SK-N-SH treated with all-trans-retinoic acid at 6 μM for 48 hours (cell line): ENCODE measurements around the gene RAC2.
A peak's percentile ranks its signal among the peaks of the same experiment; 100 is the strongest.

Experiments used
- ATAC-seq: fragments of 200-7000 bp; cut with Tn5 transposase; 3 replicates; pipeline ENCODE4 v1.9.1; 2020; ENCODE audit warnings: mild to moderate bottlenecking, moderate library complexity
- ESRRG ChIP-seq: fragments of 250-450 bp; sonication (Bioruptor Pico); IDR thresholded peaks from 2 replicates; pipeline ENCODE4 v1.6.1; 2021; ENCODE audit warnings: mild to moderate bottlenecking
- GLIS3 ChIP-seq: fragments of 250-450 bp; sonication (Bioruptor Pico); IDR thresholded peaks from 2 replicates; pipeline ENCODE4 v1.5.0; 2020; ENCODE audit warnings: mild to moderate bottlenecking, moderate library complexity
- OSR1 ChIP-seq: fragments of 250-450 bp; sonication (Bioruptor Pico); IDR thresholded peaks from 2 replicates; pipeline ENCODE4 v1.8.0; 2022; ENCODE audit warnings: moderate library complexity, mild to moderate bottlenecking, inconsistent platforms
- PPARA ChIP-seq: fragments of 250-450 bp; sonication (Bioruptor Pico); IDR thresholded peaks from 2 replicates; pipeline ENCODE4 v1.5.0; 2020; ENCODE audit warnings: mild to moderate bottlenecking, borderline replicate concordance
- SNAI2 ChIP-seq: fragments of 250-450 bp; sonication (Bioruptor Pico); IDR thresholded peaks from 2 replicates; pipeline ENCODE4 v1.5.0; 2020; ENCODE audit warnings: mild to moderate bottlenecking, moderate library complexity
- TOX ChIP-seq: fragments of 250-450 bp; sonication (Bioruptor Pico); IDR thresholded peaks from 2 replicates; pipeline ENCODE4 v1.8.0; 2021; ENCODE audit warnings: mild to moderate bottlenecking, moderate library complexity, borderline replicate concordance
- ZNF565 ChIP-seq: fragments of 450-650 bp; formaldehyde crosslinking; conservative IDR thresholded peaks from 2 replicates; pipeline ENCODE4 v1.5.0; 2020; ENCODE audit warnings: low read depth, mild to moderate bottlenecking, moderate library complexity
- ZNF70 ChIP-seq: fragments of 450-650 bp; formaldehyde crosslinking; IDR thresholded peaks from 2 replicates; pipeline ENCODE4 v1.5.0; 2020; ENCODE audit warnings: mild to moderate bottlenecking, moderate library complexity
- ZNF8 ChIP-seq: fragments of 450-650 bp; formaldehyde crosslinking; IDR thresholded peaks from 2 replicates; pipeline ENCODE4 v1.5.0; 2020; ENCODE audit warnings: mild to moderate bottlenecking, moderate library complexity
- TF ChIP-seq, protein P1 (sequence below): fragments of 250-450 bp; sonication (Bioruptor Pico); IDR thresholded peaks from 2 replicates; pipeline ENCODE4 v1.8.0; 2020; ENCODE audit warnings: mild to moderate bottlenecking, moderate library complexity, borderline replicate concordance
- TF ChIP-seq, protein P2 (sequence below): fragments of 250-450 bp; sonication (Bioruptor Pico); IDR thresholded peaks from 2 replicates; pipeline ENCODE4 v1.5.0; 2020; ENCODE audit warnings: mild to moderate bottlenecking, moderate library complexity

RAC2 gene

DNA sequence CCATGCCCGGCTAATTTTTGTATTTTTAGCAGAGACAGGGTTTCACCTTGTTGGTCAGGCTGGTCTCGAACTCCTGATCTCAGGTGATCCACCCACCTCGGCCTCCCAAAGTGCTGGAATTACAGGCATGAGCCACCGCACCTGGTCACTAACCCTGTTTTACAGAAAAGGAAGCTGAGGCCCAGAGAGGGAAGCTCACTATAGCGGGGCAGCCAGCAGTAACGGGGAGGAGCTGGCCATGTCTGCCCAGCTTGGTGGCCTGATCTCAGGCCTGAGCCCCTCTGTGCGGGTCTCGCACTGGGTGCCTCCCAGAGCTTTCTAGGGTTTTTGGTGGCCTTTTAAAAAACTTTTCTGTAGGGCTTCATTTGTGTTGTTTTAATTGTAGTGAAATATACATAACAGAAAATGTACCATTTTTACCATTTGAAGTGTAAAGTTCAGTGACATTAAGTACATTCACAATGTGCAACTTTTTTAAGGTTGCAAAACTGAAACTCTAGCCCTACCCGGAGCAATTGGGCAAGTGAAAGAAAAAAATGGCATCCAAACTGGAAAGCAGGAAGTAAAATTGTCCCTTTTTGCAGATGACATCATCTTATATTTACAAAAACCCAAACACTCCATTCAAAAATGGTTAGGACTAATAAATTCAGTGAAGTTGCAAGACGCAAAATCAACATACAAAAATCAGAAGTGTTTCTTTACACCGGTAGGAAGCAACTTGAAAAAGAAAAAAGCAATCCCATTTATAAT, 23.8 kb upstream of the RAC2 start:
- no peak for TF ChIP-seq SNAI2 (CRISPR knock-in tag)
- TF ChIP-seq, protein P1, sequence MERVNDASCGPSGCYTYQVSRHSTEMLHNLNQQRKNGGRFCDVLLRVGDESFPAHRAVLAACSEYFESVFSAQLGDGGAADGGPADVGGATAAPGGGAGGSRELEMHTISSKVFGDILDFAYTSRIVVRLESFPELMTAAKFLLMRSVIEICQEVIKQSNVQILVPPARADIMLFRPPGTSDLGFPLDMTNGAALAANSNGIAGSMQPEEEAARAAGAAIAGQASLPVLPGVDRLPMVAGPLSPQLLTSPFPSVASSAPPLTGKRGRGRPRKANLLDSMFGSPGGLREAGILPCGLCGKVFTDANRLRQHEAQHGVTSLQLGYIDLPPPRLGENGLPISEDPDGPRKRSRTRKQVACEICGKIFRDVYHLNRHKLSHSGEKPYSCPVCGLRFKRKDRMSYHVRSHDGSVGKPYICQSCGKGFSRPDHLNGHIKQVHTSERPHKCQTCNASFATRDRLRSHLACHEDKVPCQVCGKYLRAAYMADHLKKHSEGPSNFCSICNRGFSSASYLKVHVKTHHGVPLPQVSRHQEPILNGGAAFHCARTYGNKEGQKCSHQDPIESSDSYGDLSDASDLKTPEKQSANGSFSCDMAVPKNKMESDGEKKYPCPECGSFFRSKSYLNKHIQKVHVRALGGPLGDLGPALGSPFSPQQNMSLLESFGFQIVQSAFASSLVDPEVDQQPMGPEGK: no peak
- TF ChIP-seq ZNF8: no peak
- TF ChIP-seq ESRRG (CRISPR knock-in tag): no peak
- no peak for TF ChIP-seq TOX (CRISPR knock-in tag)
- TF ChIP-seq, all 23 proteins: peak for 0
- no peak for ATAC-seq

- peak; percentile 94 for ATAC-seq
- TF ChIP-seq, protein P1: no peak
- TF ChIP-seq, protein P2, sequence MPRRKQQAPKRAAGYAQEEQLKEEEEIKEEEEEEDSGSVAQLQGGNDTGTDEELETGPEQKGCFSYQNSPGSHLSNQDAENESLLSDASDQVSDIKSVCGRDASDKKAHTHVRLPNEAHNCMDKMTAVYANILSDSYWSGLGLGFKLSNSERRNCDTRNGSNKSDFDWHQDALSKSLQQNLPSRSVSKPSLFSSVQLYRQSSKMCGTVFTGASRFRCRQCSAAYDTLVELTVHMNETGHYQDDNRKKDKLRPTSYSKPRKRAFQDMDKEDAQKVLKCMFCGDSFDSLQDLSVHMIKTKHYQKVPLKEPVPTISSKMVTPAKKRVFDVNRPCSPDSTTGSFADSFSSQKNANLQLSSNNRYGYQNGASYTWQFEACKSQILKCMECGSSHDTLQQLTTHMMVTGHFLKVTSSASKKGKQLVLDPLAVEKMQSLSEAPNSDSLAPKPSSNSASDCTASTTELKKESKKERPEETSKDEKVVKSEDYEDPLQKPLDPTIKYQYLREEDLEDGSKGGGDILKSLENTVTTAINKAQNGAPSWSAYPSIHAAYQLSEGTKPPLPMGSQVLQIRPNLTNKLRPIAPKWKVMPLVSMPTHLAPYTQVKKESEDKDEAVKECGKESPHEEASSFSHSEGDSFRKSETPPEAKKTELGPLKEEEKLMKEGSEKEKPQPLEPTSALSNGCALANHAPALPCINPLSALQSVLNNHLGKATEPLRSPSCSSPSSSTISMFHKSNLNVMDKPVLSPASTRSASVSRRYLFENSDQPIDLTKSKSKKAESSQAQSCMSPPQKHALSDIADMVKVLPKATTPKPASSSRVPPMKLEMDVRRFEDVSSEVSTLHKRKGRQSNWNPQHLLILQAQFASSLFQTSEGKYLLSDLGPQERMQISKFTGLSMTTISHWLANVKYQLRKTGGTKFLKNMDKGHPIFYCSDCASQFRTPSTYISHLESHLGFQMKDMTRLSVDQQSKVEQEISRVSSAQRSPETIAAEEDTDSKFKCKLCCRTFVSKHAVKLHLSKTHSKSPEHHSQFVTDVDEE (CRISPR knock-in tag): no peak
Measured at GRCh38 chr22:37267135-37267587, 23.1 kb upstream of the RAC2 start.

DNA sequence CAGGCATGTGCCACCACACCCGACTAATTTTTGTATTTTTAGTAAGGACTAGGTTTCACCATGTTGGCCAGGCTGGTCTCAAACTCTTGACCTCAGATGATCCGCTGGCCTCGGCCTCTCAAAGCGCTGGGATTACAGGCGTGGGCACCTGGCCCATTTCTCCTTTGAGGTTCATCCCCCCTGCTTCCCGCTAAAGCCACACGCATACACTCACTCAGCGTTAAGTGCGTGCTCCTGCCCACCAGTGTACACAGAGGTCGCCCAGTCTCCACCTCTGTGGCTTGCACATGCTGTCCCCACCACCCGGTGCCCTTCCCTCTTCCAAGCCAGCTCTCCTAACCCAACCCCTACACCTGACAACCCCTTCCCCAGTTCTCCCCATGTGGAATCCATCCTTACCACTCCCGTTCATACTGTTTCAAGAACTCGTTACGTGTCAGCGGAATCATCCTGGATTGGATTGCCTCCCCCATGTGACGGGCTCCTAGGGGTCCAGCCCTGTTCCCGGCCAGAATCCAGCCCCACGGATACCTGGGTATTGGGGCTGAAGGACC, 22.6 kb upstream of the RAC2 start:
- TF ChIP-seq SNAI2 (CRISPR knock-in tag) (no peak), GLIS3 (CRISPR knock-in tag) (no peak), OSR1 (CRISPR knock-in tag) (no peak), ESRRG (CRISPR knock-in tag) (no peak)
- ATAC-seq: peak; percentile 24

DNA sequence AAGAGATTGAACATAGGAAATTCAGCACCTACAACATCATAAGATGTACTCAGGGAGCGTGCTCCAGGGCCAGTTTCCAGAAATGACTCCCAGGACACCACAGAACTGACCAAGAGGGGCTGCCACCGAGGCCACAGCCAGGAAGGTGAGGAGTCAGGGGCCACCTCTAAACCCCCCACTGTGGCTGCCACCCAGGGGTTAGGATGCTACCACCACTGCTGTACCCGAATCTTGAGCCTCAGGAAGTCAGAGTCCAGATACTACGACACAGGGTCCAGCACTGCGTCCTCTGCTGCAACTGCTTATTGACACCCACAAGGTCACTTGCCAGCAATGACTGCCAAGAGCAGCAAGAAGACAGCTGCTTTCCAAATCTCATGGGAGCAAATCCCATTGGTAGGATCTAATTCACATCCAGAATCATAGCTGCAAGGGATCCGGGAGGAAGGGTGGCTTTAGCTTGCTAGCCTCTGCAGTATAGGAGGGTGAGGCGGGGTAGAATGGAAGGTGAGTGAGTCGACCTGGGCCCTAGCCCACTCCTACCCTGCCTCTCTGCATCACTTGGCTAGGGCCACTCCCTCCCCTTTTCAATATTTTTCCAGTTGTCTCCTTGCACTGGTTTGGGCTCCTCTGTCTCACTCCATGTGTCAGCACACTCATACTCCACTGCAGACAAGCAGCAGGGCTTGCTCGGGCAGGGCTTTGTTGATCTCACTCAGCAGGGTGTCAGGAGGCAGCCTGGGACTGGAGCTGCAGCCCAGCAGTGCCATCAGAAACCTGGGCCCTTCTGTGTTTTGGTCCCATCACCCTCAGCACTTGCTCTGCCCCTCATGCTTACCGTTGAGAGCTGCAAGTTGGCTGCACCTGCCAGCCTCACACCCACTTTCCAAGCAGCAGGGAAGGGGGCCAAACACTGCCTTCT, 20.2 kb upstream of the RAC2 start:
- TF ChIP-seq PPARA (CRISPR knock-in tag): no peak
- TF ChIP-seq, protein P1: no peak
- TF ChIP-seq, protein P2 (CRISPR knock-in tag): no peak
- ATAC-seq: no peak

DNA sequence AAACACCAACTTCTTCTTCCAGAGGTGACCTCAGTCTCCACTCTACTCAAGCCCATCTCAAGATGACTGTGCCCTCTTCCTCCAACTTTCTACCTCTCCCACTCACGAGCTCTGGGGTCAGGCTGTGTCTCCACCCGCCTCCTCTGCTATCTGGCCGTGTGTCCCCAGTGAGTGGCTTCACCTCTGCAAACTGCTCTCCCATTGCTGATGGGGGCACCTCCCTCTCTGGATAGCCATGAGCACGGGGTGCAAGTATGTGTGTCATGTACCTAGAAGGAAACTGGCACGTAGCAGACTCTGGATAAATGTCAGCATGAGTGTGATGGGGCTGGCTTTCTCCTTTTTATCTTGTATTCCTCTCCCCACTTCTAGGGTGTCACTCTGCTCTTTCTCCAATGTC, 18.3 kb upstream of the RAC2 start:
- ATAC-seq: no peak
- TF ChIP-seq ESRRG (CRISPR knock-in tag) (no peak), ZNF565 (CRISPR knock-in tag) (no peak), ZNF70 (no peak), ZNF8 (no peak), GLIS3 (CRISPR knock-in tag) (no peak)
- TF ChIP-seq, all 23 proteins: peak for 0
